Measurements from ENCODE around the gene BZW1. TPM values are rescaled to one million over a fixed set of nuclear protein-coding genes. Genes with fewer than 3 reads are reported as not detected.
"Not testable (repeated sequence)": the region's sequence is repeated elsewhere in the genome, so short reads cannot be mapped to it uniquely, and the experiment has no call there.

The BZW1 gene
- total RNA-seq, 1 donor from 2014 or later, result 128 TPM

DNA sequence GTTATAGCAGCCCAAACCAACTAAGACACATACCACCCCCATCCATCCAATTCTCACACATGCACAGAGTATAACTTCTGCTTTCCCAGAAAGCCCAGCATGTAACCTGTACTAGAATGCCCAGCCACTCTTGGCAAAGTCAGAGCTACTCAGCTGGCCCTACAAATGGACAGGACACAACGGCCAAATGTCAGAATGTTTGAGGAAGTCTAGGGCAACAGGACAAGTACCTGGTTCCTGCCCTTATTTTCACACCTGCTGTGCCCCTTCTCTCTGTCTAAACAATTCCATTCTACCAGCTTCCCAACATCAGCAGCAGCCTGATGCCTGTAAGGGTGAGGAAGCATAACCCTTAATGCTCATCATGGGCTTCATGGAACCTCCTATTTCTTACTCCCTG is 15.1 kb upstream of the BZW1 start:
- intact Hi-C loops (cut with DNase I), result no loop called here
- peaks cover 8% of the 10 kb centered on the region for H3K4me1 ChIP-seq
- H3K9me3 ChIP-seq, result no peaks in the 10 kb centered on the region
- H3K36me3 ChIP-seq, result no peaks in the 10 kb centered on the region
- no peak for DNase-seq (ENCODE audit: extremely low spot score in 2 of 2)
- no peak overlapping the region for H3K4me3 ChIP-seq
- H3K27ac ChIP-seq, result no peak overlapping the region
- no peaks in the 10 kb centered on the region for H3K27me3 ChIP-seq
- TF ChIP-seq, protein P1, sequence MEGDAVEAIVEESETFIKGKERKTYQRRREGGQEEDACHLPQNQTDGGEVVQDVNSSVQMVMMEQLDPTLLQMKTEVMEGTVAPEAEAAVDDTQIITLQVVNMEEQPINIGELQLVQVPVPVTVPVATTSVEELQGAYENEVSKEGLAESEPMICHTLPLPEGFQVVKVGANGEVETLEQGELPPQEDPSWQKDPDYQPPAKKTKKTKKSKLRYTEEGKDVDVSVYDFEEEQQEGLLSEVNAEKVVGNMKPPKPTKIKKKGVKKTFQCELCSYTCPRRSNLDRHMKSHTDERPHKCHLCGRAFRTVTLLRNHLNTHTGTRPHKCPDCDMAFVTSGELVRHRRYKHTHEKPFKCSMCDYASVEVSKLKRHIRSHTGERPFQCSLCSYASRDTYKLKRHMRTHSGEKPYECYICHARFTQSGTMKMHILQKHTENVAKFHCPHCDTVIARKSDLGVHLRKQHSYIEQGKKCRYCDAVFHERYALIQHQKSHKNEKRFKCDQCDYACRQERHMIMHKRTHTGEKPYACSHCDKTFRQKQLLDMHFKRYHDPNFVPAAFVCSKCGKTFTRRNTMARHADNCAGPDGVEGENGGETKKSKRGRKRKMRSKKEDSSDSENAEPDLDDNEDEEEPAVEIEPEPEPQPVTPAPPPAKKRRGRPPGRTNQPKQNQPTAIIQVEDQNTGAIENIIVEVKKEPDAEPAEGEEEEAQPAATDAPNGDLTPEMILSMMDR (IDR thresholded peaks at IDR 0.05), result no peak
- TF ChIP-seq POLR2A (IDR thresholded peaks at IDR 0.05), result no peak
- TF ChIP-seq POLR2AphosphoS5 (IDR thresholded peaks at IDR 0.05; ENCODE audit: insufficient read depth in 1 of 2, low read depth in 1 of 2), result no peak

DNA sequence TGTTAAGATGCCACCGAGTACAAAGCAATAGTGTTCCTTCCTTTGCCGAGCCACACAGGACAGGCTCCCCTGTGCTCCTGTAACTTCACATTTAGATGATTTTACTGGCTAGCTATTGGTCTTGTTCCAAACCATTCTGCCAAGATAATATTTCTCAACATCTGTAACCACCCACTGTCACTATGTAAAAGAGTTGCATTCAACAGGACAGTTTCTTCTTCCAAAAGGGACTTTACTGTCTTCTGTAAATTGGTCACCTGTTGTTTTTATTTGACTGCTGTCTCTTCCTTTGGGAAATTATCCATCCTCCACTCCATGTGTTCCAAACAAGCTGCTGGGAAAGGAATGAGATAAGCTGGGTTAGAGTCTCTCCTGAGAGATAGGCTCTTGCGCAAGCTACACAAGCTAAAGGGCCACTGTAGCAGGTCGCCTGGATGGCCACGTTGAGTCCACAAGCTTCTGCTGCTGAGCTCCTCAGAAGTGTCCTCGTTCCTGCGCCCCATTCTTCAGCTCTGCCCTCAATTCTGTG is 14.4 kb upstream of the BZW1 start:
- H3K4me1 ChIP-seq, result peaks cover 8% of the 10 kb centered on the region
- intact Hi-C loops (cut with DNase I), result no loop called here
- H3K36me3 ChIP-seq, result no peaks in the 10 kb centered on the region
- no peaks in the 10 kb centered on the region for H3K9me3 ChIP-seq
- no peak for DNase-seq (ENCODE audit: extremely low spot score in 2 of 2)
- TF ChIP-seq POLR2A (IDR thresholded peaks at IDR 0.05) (no peak), POLR2AphosphoS5 (IDR thresholded peaks at IDR 0.05; ENCODE audit: insufficient read depth in 1 of 2, low read depth in 1 of 2) (peak in 1 of 2 donors; percentile 47)
- TF ChIP-seq, protein P1 (IDR thresholded peaks at IDR 0.05), result no peak
- H3K27ac ChIP-seq, result no peak overlapping the region
- no peaks in the 10 kb centered on the region for H3K27me3 ChIP-seq
- no peak overlapping the region for H3K4me3 ChIP-seq

DNA sequence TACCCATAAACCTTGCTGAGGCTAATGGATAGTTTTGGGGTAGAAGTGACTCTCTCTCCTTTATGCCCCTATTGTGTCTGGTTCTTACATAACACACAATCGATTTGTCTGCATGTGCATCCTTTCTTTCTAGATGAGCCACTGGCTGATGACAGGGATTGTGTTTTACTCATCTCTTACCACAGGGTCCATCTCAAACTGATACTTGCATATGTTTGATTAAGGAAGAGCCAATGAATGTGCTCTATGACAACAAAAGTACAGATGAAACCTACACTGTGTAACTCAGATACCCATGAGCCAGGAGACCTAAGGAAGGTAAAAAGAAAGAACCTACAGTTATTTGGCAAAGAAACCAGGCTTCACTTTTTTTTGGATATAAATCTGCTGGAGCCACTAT is 13.2 kb upstream of the BZW1 start:
- intact Hi-C loops (cut with DNase I), result no loop called here
- TF ChIP-seq POLR2A (IDR thresholded peaks at IDR 0.05) (no peak), POLR2AphosphoS5 (IDR thresholded peaks at IDR 0.05; ENCODE audit: insufficient read depth in 1 of 2, low read depth in 1 of 2) (no peak)
- TF ChIP-seq, protein P1 (IDR thresholded peaks at IDR 0.05), result no peak
- H3K9me3 ChIP-seq, result no peaks in the 10 kb centered on the region

DNA sequence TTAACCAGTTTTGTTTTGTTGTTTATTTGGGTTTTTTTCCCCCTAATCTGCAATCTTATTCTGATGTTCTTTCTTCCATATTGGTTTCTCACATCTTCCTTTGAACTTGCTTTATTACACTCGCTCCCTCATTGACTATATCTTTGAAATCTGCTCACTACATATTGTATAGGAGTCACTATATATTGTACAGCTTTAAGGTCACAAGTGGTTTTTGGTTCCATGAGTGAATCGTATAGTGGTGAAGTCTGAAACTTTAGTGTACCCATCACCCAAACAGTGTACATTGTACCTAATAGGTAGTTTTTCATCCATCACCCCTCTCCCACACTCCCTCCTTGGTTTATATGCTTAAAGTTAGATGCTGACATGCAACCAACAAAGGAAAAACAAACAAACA is 11.3 kb upstream of the BZW1 start:
- no peak for DNase-seq (ENCODE audit: extremely low spot score in 2 of 2)
- intact Hi-C loops (cut with DNase I), result no loop called here
- H3K4me1 ChIP-seq, result peaks cover 8% of the 10 kb centered on the region
- no peak overlapping the region for H3K4me3 ChIP-seq
- H3K27me3 ChIP-seq, result no peaks in the 10 kb centered on the region
- no peaks in the 10 kb centered on the region for H3K36me3 ChIP-seq
- TF ChIP-seq POLR2A (IDR thresholded peaks at IDR 0.05) (no peak), POLR2AphosphoS5 (IDR thresholded peaks at IDR 0.05; ENCODE audit: insufficient read depth in 1 of 2, low read depth in 1 of 2) (no peak)
- TF ChIP-seq, protein P1 (IDR thresholded peaks at IDR 0.05), result no peak
- H3K9me3 ChIP-seq, result no peaks in the 10 kb centered on the region
- H3K27ac ChIP-seq, result no peak overlapping the region

More for the DNA sequence above, 13.2 kb upstream of the BZW1 start:
- Histone ChIP-seq H3K36me3 (no peaks in the 10 kb centered on the region), H3K27me3 (no peaks in the 10 kb centered on the region), H3K4me3 (no peak overlapping the region), H3K27ac (no peak overlapping the region), H3K4me1 (peaks cover 8% of the 10 kb centered on the region)
- DNase-seq (ENCODE audit: extremely low spot score in 2 of 2), result no peak

DNA sequence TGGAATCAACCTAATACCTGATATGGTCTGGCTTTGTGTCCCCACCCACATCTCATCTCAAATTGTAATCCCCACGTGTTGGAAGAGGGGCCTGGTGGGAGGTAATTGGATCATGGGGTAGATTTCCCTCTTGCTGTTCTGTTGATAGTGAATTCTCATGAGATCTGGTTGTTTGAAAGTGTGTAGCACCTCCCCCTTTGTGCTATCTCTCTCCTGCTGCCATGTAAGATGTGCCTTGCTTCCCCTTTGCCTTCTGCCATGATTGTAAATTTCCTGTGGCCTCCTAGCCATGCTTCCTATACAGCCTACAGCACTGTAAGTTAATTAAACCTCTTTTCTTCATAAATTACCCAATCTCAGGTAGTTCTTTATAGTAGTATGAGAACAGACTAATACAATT is 10.3 kb upstream of the BZW1 start:
- intact Hi-C loops (cut with DNase I), result not testable (repeated sequence)

More for the DNA sequence above, 10.3 kb upstream of the BZW1 start:
- H3K27me3 ChIP-seq; H3K4me3 ChIP-seq; DNase-seq (ENCODE audit: extremely low spot score in 2 of 2); H3K36me3 ChIP-seq; H3K4me1 ChIP-seq; H3K9me3 ChIP-seq; H3K27ac ChIP-seq: not testable (repeated sequence)

Data from vagina (tissue), 2 donors.